Activated naive CD4-positive, alpha-beta T cell treated with Interleukin-2 at 50 U/mL for 16 hours (primary cell): ENCODE measurements around the gene TMEM158.

Source experiments
- DNase-seq: peaks from one replicate; pipeline ENCODE4 v3.0.0-alpha.2; 2020

Gene TMEM158

DNA sequence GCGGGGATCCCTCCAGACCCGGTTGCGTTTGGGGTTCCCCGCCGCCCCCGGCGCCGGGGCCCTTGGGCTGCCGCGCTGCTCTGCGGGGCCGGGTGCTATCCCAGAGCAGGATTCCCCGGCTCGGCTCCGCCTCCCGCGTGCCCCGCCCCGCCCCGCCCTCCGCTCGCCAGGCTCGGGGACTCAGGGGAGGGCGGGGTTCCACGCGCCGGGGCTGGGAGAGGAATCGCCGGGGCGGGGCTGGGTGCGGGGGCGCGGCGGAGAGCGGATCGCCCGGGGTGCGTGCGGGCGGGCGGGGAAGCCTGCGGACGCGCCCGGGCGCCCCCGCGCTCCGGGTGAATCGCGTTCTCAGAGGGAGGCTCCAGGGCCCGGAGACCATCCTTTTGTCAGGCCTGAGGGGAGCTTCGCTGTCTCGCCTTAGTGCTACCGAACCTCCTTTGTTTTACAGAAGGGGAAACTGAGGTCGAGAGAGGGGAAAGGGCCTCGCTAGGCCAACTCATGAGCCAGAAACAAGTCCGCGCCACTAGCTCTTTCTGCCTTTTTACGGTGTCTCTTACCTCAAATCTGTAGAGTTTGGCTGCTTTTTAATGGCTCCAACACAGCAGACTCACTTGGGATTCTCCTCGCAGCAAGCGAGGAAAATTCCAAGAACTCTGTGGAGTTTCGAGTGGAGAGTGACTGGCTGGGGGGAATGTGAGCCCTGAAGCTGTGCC is at the start of gene TMEM158:
TMEM158 (minus strand) TSS at position 82 of the 710 bp plus-strand sequence. CDS start 260 bp downstream, outside the sequence.
- peak; percentile 78 for DNase-seq

- no peak for DNase-seq
Measured at GRCh38 chr3:45275006-45275704, 49.1 kb upstream of the TMEM158 start.

DNA sequence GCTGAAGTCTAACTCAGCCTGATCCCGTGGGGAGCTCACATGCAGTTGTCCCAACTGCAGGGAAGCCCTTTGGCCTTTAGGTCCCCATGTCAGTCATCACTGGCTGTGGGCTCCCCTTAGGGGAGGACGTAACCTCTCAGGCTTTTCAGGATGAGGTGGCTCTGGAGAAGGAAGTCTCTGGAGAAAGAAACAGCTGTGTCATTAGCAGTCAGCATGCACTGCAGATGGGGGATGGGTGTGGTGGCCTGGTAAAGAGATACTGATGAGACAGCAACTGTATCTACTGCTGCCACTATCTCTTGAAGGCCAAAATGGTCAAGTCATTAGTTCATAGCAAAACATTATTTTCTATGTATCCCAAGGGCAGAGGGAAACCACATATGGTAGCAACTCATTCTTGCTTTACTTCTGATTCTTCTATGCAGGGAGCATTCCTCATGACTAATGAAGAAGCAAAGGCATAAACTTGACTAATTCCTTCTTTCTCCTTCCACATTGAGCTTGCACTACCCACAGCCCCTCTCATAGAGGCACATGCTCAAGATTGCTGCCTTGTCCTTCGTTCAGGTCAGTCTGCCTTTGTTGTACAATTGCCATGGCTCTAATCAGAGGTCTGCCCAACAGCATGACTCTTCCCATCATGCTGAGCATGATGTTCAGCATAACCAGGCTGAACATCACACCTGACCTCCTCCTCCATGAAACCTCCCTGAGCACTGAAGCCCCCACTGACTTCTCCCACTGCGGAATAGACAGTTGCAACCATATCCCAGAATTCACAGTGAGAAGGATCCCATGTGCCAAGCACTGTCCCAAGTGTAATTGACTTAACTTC is 47.8 kb upstream of the TMEM158 start:
- DNase-seq: no peak

DNA sequence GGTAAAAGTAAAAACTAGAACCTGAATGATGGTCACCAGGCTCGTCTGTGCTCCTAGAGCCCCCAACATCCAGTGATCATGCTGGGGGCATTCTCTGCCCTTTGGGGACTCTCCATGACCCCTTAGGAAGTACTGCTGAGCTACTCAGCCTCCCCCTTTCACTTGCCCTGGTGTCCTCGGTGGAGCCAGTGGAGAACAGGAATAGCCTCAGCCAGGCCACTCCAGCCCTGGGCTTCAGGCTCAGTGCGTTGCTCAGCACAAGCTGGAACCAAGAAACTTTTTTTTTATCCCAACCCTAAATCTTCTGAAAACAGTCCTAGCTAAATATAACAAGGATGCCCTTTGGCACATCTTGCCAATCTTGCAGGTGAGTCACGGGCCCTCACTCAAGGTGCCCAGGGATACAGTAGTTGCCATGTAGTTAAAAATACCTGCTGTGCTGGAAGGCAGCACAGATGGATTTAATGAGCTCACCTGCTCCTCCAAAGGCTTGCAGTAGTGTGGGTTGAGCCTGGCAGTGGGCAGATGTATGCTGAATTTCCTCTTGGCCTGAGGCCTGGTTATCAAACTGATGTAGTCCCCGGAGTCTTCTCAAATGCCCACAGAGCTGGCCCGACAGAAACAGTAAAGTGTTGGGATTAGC is 46.9 kb upstream of the TMEM158 start:
- no peak for DNase-seq

- DNase-seq: no peak
Measured at GRCh38 chr3:45272032-45272810, 46.1 kb upstream of the TMEM158 start.

DNA sequence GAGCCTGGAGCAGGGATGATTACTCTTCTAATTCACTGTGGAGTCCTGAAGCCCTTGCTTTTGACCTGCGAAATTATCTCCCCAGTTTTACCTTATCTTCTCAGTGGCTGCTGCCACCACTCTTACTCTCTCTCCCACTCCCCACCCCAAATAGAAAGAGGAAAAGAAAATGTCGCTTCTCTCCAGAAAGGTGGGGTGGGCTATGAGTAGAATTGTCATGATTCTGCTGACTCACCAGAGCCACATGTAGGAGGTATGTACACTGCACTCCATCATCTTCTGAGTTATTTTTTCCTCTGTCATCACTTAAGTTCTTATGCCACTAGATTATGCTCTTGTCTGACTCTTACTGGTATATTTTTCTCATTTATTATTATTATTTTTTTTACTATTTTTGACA is 43.9 kb upstream of the TMEM158 start:
- DNase-seq: no peak

DNA sequence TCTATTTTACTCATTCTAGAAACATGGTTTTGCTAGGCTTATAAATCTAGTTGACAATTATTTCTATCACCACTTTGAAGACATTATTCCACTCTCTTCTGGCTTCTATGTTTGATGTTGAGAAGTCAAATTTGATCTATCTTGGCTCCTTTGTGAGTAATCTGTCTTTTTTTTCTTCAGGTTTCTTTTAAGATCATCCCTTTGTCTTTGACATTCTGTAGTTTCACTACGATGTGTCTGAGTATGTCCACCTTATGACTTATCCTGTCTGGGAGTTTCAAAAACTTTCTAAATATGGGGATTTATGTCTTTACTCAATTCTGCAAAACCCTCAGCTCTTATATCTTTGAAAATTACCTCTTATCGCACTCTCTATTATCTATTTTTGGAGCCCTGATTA is 41.0 kb upstream of the TMEM158 start:
- DNase-seq: no peak

GRCh38 chr3:45261333-45262110 is 35.4 kb upstream of the TMEM158 start:
- no peak for DNase-seq

GRCh38 chr3:45259133-45259532 is 33.0 kb upstream of the TMEM158 start:
- no peak for DNase-seq

DNA sequence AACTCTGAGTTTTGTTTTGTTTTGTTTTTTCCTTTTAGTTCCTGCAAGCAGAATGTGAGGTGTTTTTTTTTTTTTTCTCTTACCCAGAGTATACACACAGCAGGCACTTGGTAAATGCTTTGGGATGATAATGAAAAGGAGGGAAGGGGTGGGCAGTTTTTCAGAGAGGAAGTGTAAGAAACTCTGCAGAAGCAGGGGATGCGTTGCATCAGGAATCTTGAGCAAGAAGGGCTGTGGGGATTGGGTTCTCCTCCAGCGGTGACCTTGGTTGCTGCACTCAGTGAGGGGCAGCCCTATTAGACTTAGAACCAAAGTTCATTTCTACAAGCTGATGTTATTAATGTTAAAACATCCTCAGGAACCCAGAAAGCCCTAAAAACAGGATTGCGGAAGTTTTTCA is 32.2 kb upstream of the TMEM158 start:
- DNase-seq: no peak

DNA sequence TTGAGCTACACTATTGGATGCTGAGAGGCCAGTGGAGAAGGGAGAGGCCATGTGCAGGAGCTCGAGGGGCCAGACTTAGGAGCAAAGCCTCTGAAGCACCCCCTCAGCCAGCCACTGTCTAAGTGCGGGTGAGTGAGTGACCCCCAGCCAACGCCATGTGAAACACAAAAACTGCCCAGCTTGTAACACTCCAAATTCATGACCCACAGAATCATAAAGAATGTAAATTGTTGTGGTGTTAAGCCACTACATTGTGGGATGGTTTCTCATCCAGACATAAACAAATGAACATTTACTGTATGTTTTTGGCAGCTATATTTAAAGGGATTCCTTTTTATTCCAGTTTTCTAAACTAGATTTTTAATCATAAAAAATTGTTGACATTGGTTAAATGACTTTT is 27.2 kb upstream of the TMEM158 start:
- no peak for DNase-seq

- DNase-seq: no peak
Measured at GRCh38 chr3:45252826-45253225, 26.7 kb upstream of the TMEM158 start.

DNA sequence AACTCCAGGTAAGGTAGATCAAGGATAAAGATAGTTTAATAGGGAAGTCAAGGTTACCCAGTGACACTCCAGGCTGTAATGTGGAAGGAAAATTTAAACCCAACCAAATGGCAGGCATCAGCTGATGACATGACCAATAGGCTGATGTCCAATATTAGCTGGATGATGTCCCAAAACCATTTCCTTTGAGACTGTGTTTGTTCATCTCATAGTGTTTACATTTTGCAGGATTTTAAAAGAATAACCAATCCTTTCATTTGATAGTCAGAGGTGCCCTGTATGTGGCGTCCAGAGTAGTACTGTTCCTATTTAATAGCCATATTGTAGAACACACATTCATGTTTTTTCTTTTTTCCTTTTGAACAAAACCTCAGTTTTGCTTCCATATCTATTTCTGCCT is 23.3 kb upstream of the TMEM158 start:
- DNase-seq: no peak

- no peak for DNase-seq
Measured at GRCh38 chr3:45246241-45246640, 20.2 kb upstream of the TMEM158 start.

- DNase-seq: no peak
Measured at GRCh38 chr3:45244356-45244755, 18.3 kb upstream of the TMEM158 start.

GRCh38 chr3:45241206-45241605 is 15.1 kb upstream of the TMEM158 start:
- no peak for DNase-seq

GRCh38 chr3:45240292-45240691 is 14.2 kb upstream of the TMEM158 start:
- no peak for DNase-seq

- DNase-seq: no peak
Measured at GRCh38 chr3:45239254-45239653, 13.2 kb upstream of the TMEM158 start.

DNA sequence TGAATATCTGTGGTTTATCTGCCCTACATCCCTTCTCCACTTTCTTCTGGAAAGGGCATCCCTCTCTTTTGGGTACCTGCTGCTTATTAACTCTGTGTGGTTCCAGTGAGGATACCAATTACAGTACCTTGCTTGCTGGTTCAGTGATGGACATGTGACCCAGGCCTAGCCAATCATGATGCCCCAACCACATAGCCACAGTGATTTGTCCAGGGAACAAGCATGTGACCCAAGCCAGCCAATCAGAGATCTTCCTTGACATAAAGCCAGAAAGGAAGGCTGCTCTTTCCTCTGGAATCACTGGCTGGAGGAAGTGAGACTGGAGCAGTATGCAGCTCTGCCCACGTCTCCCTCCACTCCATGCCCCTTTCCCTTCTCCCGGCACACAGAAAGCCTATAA is 10.9 kb upstream of the TMEM158 start:
- DNase-seq: no peak

DNA sequence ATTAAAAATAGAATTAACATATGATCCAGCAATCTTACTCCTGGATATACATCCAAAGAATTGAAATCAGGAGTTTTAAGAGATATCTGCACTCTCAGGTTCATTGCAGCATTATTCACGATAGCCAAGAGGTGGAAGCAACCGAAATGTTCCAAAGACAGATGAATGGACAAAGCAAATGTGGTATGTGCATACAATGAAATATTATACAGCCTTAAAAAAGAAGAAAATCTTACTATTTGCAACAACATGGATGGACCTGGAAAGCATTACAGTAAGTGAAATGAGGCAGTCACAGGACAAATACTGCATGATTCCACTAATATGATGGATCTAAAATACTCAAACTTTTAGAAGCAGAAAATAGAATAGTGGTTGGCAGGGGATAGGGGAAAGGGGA is 9.3 kb upstream of the TMEM158 start:
- no peak for DNase-seq

- no peak for DNase-seq
Measured at GRCh38 chr3:45234250-45234649, 8.2 kb upstream of the TMEM158 start.

DNA sequence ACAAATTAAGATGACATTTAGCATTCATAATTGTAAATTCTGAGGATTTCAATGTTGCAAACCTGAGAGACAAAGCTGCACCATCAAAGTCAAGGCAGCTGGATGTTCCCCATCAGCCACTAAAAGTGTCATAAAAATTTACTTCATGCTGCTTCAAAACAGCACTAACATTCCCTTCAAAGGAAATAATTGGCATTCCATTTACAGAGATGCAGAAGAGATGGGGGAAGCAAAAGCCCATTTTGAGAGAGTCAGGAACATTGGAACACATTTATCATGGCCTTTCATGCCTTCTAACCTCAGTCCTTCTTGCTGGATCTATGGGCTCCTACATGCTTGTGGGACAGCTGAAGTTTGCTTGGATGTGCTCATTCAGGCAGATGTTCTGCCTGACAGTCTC is 6.4 kb upstream of the TMEM158 start:
- no peak for DNase-seq
